MM.1S (cell line): ENCODE measurements around the gene IL20RB.

ENCODE experiments used
- DNase-seq: peaks from one replicate; pipeline ENCODE4 v3.0.0-alpha.2; 2015
- H2AFZ ChIP-seq: fragments of 300-600 bp; sonication (generic); 2 replicates; pipeline ENCODE4 v1.6.0; 2016; ENCODE audit warnings: antibody characterized with exemption, low read length
- H3F3A ChIP-seq: fragments of 300-600 bp; sonication (generic); 2 replicates; pipeline ENCODE4 v1.6.1; 2016; ENCODE audit warnings: mild to moderate bottlenecking, antibody characterized with exemption, low read length, moderate library complexity, mixed read lengths; ENCODE audit not compliant: insufficient read depth
- H3K27ac ChIP-seq: fragments of 300-600 bp; sonication (generic); 2 replicates; pipeline ENCODE4 v1.5.1; 2016; ENCODE audit warnings: mild to moderate bottlenecking, low read length
- H3K27me3 ChIP-seq: fragments of 300-600 bp; sonication (generic); replicated peaks from 2 replicates; pipeline ENCODE4 v1.6.0; 2016; ENCODE audit warnings: low read length; ENCODE audit not compliant: insufficient read depth
- H3K36me3 ChIP-seq: fragments of 300-600 bp; sonication (generic); replicated peaks from 2 replicates; pipeline ENCODE4 v1.6.1; 2016; ENCODE audit warnings: mild to moderate bottlenecking, low read length, mixed read lengths; ENCODE audit not compliant: insufficient read depth
- H3K4me1 ChIP-seq: fragments of 300-600 bp; sonication (generic); 2 replicates; pipeline ENCODE4 v1.6.1; 2016; ENCODE audit warnings: low read length, mixed read lengths
- H3K4me2 ChIP-seq: fragments of 300-600 bp; sonication (generic); 2 replicates; pipeline ENCODE4 v1.6.0; 2016; ENCODE audit warnings: low read depth, low read length
- H3K4me3 ChIP-seq: fragments of 300-600 bp; sonication (generic); 2 replicates; pipeline ENCODE4 v1.5.1; 2016; ENCODE audit warnings: low read length, mixed read lengths
- H3K79me2 ChIP-seq: fragments of 300-600 bp; sonication (generic); 2 replicates; pipeline ENCODE4 v1.6.1; 2016; ENCODE audit warnings: mixed run types, low read length, mixed read lengths
- H3K9ac ChIP-seq: fragments of 300-600 bp; sonication (generic); 2 replicates; pipeline ENCODE4 v1.6.1; 2016; ENCODE audit warnings: low read length, mixed read lengths
- H3K9me2 ChIP-seq: fragments of 300-600 bp; sonication (generic); replicated peaks from 2 replicates; pipeline ENCODE4 v1.6.1; 2016; ENCODE audit warnings: mild to moderate bottlenecking, low read length, mixed read lengths; ENCODE audit not compliant: insufficient read depth
- H3K9me3 ChIP-seq: fragments of 300-600 bp; sonication (generic); replicated peaks from 2 replicates; pipeline ENCODE4 v1.6.1; 2016; ENCODE audit warnings: mild to moderate bottlenecking, low read length, mixed read lengths; ENCODE audit not compliant: insufficient read depth
- H4K20me1 ChIP-seq: fragments of 300-600 bp; sonication (generic); 2 replicates; pipeline ENCODE4 v1.6.1; 2016; ENCODE audit warnings: mild to moderate bottlenecking, low read length, moderate library complexity, mixed read lengths; ENCODE audit not compliant: insufficient read depth
- CTCF ChIP-seq: fragments of 300-600 bp; sonication (generic); IDR thresholded peaks from 2 replicates; pipeline ENCODE4 v1.5.1; 2016; ENCODE audit warnings: antibody characterized with exemption, low read length, mixed read lengths
- EZH2 ChIP-seq: fragments of 300-600 bp; sonication (generic); optimal IDR thresholded peaks from 2 replicates; pipeline ENCODE3; 2017; ENCODE audit warnings: low read depth, mild to moderate bottlenecking, antibody characterized with exemption, low read length, mixed read lengths
- EZH2phosphoT487 ChIP-seq: fragments of 300-600 bp; sonication (generic); IDR thresholded peaks from 2 replicates; pipeline ENCODE4 v1.6.1; 2018; ENCODE audit warnings: antibody characterized with exemption, low read length

Gene IL20RB

DNA sequence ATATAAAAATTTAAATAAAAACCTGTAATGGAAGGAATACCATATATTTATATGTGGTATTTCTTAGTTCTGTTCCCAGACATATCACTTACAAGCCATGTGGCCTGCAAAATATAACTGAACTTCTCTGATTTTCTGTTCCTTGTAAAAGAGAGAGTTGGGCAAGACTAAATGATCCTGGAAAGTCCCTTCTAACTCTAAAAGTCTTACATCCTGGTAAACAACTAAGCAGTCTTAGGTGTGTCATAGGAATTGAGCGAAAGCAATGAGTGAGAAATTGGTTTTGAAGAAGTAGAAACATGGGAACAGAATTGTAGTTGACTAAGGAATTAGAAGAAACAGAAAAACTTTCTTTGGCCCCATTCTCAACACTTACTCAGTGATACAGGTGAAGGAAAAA, 25.3 kb upstream of the IL20RB start:
- no peak overlapping the region for H2AFZ ChIP-seq
- H3K4me1 ChIP-seq, result peaks cover 3% of the 10 kb centered on the region; the same call in 1 of the 2 replicates
- no peaks in the 10 kb centered on the region for H3K9me3 ChIP-seq
- H3K36me3 ChIP-seq, result peaks cover 7% of the 10 kb centered on the region; the same call in 1 of the 2 replicates
- H3K9me2 ChIP-seq, result no peaks in the 10 kb centered on the region
- H3F3A ChIP-seq, result no peaks in the 10 kb centered on the region
- no peaks in the 10 kb centered on the region; the same call in 1 of the 2 replicates for H4K20me1 ChIP-seq
- no peak for TF ChIP-seq EZH2phosphoT487
- TF ChIP-seq EZH2, result no peak
- no peak for TF ChIP-seq CTCF
- no peak overlapping the region for H3K4me2 ChIP-seq
- no peak overlapping the region for H3K4me3 ChIP-seq
- no peaks in the 10 kb centered on the region for H3K27me3 ChIP-seq
- no peak overlapping the region for H3K27ac ChIP-seq
- H3K79me2 ChIP-seq, result peaks cover 14% of the 10 kb centered on the region
- no peak for DNase-seq
- no peak overlapping the region for H3K9ac ChIP-seq

GRCh38 chr3:136932978-136933772, 24.6 kb upstream of the IL20RB start:
- Histone ChIP-seq H3K27me3 (no peaks in the 10 kb centered on the region), H4K20me1 (no peaks in the 10 kb centered on the region; the same call in 1 of the 2 replicates), H3K27ac (no peak overlapping the region), H3K4me3 (no peak overlapping the region), H3K9ac (no peak overlapping the region), H3F3A (no peaks in the 10 kb centered on the region), H3K9me3 (no peaks in the 10 kb centered on the region), H3K4me1 (peaks cover 3% of the 10 kb centered on the region; the same call in 1 of the 2 replicates), H3K4me2 (no peak overlapping the region), H3K9me2 (no peaks in the 10 kb centered on the region), H3K36me3 (peaks cover 5% of the 10 kb centered on the region; the same call in 1 of the 2 replicates), H2AFZ (no peak overlapping the region), H3K79me2 (peaks cover 20% of the 10 kb centered on the region)
- no peak for DNase-seq
- TF ChIP-seq CTCF (no peak), EZH2phosphoT487 (no peak), EZH2 (no peak)

GRCh38 chr3:136937175-136937574, 20.6 kb upstream of the IL20RB start:
- peaks cover under 1% of the 10 kb centered on the region; the same call in 1 of the 2 replicates for H3K4me1 ChIP-seq
- H3K4me2 ChIP-seq, result no peak overlapping the region
- no peak overlapping the region for H2AFZ ChIP-seq
- no peaks in the 10 kb centered on the region for H3F3A ChIP-seq
- no peaks in the 10 kb centered on the region; the same call in 1 of the 2 replicates for H3K36me3 ChIP-seq
- TF ChIP-seq CTCF (no peak), EZH2phosphoT487 (no peak), EZH2 (no peak)
- H3K4me3 ChIP-seq, result no peak overlapping the region
- H4K20me1 ChIP-seq, result no peaks in the 10 kb centered on the region
- H3K79me2 ChIP-seq, result peaks cover 44% of the 10 kb centered on the region
- DNase-seq, result no peak
- H3K9me2 ChIP-seq, result no peaks in the 10 kb centered on the region
- H3K27ac ChIP-seq, result no peak overlapping the region
- no peaks in the 10 kb centered on the region for H3K9me3 ChIP-seq
- no peak overlapping the region for H3K9ac ChIP-seq
- no peaks in the 10 kb centered on the region for H3K27me3 ChIP-seq
